Kidney glomerular epithelial cell (primary cell): ENCODE results near the gene KCNE4.

ENCODE experiments used
- DNase-seq: peaks from one replicate; lab custom pipeline; 2025; lab: John Stamatoyannopoulos, UW

Gene KCNE4

GRCh38 chr2:223088866-223089265 lies 36.9 kb downstream of the KCNE4 start:
- no peak for DNase-seq

- no peak for DNase-seq
Observed at GRCh38 chr2:223090039-223090438, 38.0 kb downstream of the KCNE4 start.

- DNase-seq: no peak
Observed at GRCh38 chr2:223090540-223091235, 38.7 kb downstream of the KCNE4 start.

- DNase-seq: no peak
Observed at GRCh38 chr2:223092667-223093066, 40.7 kb downstream of the KCNE4 start.

GRCh38 chr2:223093436-223094241 lies 41.6 kb downstream of the KCNE4 start:
- no peak for DNase-seq

GRCh38 chr2:223095207-223095606 lies 43.2 kb downstream of the KCNE4 start:
- DNase-seq: no peak

GRCh38 chr2:223096235-223096970 lies 44.4 kb downstream of the KCNE4 start:
- DNase-seq: no peak

GRCh38 chr2:223097888-223098383 lies 45.9 kb downstream of the KCNE4 start:
- DNase-seq: no peak

- DNase-seq: no peak
Observed at GRCh38 chr2:223099561-223099960, 47.6 kb downstream of the KCNE4 start.

GRCh38 chr2:223100061-223100511 lies 48.1 kb downstream of the KCNE4 start:
- DNase-seq: no peak

- DNase-seq: peak; percentile 7
Observed at GRCh38 chr2:223101340-223102039, 49.5 kb downstream of the KCNE4 start.

GRCh38 chr2:223102040-223102400 lies 50.0 kb downstream of the KCNE4 start:
- no peak for DNase-seq

- no peak for DNase-seq
Observed at GRCh38 chr2:223102450-223102849, 50.5 kb downstream of the KCNE4 start.

GRCh38 chr2:223104336-223105132 lies 52.5 kb downstream of the KCNE4 start:
- no peak for DNase-seq
